AG20443 (cell line): ENCODE data around the gene DDX28.

Source experiments
- DNase-seq: peaks from one replicate; pipeline ENCODE4 v3.0.0; 2012; ENCODE audit warnings: low spot score, mixed read lengths

Gene DDX28

GRCh38 chr16:68022728-68023537 lies at the start of gene DDX28, which contains the start of gene DUS2:
DDX28 (minus strand) TSS chr16:68023232; CDS start chr16:68023202, 30 bp downstream.
DUS2 (plus strand) TSS chr16:68023284; CDS start chr16:68038024, 14,740 bp downstream.
- peak; percentile 95 for DNase-seq

- peak; percentile 74 for DNase-seq
Measured at GRCh38 chr16:68072038-68072695, 49.1 kb upstream of the DDX28 start.

- no peak for DNase-seq
Measured at GRCh38 chr16:68071518-68071901, 48.5 kb upstream of the DDX28 start.

- DNase-seq, result no peak
Measured at GRCh38 chr16:68070806-68071517, 47.9 kb upstream of the DDX28 start.

GRCh38 chr16:68070249-68070730 lies 47.3 kb upstream of the DDX28 start:
- DNase-seq, result no peak

GRCh38 chr16:68069511-68070248 lies 46.6 kb upstream of the DDX28 start:
- no peak for DNase-seq

- DNase-seq, result no peak
Measured at GRCh38 chr16:68068926-68069325, 45.9 kb upstream of the DDX28 start.

- DNase-seq, result no peak
Measured at GRCh38 chr16:68066763-68067162, 43.7 kb upstream of the DDX28 start.

GRCh38 chr16:68065716-68066305 lies 42.8 kb upstream of the DDX28 start:
- peak; percentile 84 for DNase-seq

- DNase-seq, result peak; percentile 85
Measured at GRCh38 chr16:68064791-68065365, 41.8 kb upstream of the DDX28 start.

GRCh38 chr16:68062910-68063393 lies 39.9 kb upstream of the DDX28 start:
- no peak for DNase-seq

- DNase-seq, result no peak
Measured at GRCh38 chr16:68061396-68061795, 38.4 kb upstream of the DDX28 start.

GRCh38 chr16:68059804-68060203 lies 36.8 kb upstream of the DDX28 start:
- no peak for DNase-seq

- DNase-seq, result no peak
Measured at GRCh38 chr16:68055395-68055794, 32.4 kb upstream of the DDX28 start.

GRCh38 chr16:68049449-68049848 lies 26.4 kb upstream of the DDX28 start:
- DNase-seq, result no peak

- no peak for DNase-seq
Measured at GRCh38 chr16:68047987-68048386, 25.0 kb upstream of the DDX28 start.

GRCh38 chr16:68046106-68046505 lies 23.1 kb upstream of the DDX28 start:
- DNase-seq, result no peak

- DNase-seq, result no peak
Measured at GRCh38 chr16:68041783-68042182, 18.8 kb upstream of the DDX28 start.

GRCh38 chr16:68040506-68041288 lies 17.7 kb upstream of the DDX28 start:
- DNase-seq, result peak; percentile 87
